PC-3 (cell line): ENCODE data around the gene FLVCR1.

Source experiments
- CTCF ChIP-seq: fragments of 300-600 bp; sonication (generic); conservative IDR thresholded peaks from 2 replicates; pipeline ENCODE4 v1.5.1; 2017; ENCODE audit warnings: antibody characterized with exemption, low read depth, mild to moderate bottlenecking, low read length
- EZH2 ChIP-seq: fragments of 300-600 bp; sonication (generic); IDR thresholded peaks from one replicate; pipeline ENCODE4 v1.6.1; 2017; ENCODE audit warnings: antibody characterized with exemption, mild to moderate bottlenecking, low read length; ENCODE audit not compliant: unreplicated experiment

DNA sequence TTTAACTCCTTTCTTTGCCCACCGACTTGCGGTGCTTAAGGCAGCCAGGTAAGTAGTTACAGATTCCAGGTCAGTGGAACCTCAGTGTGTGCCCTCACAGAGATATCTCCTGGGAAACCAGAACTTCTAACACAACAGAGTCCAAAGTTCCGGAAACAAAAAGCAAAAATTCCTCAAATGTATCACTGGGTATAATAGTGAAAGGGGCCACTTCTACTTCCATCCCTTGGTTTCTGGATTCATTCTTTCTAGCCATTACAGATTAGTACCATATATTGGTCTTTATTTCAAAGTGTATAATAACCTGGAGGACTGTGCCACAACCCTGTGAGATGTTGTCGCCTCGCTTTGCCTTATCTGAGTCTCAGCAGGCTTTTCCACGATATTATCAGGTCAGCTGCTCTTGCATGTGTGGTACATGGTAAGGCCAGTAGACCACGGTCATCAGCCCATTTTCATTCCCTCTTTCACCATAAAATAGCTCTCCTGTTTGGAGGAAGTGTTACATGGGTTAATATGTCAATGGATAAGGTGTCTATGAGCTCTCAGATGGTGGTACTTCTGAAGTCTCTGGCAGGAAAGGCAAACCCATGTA is 77.4 kb downstream of the FLVCR1 start:
- no peak for TF ChIP-seq CTCF
- TF ChIP-seq EZH2, result no peak
